MM.1S (cell line): ENCODE measurements around the gene CNTNAP2.
"Not testable (repeated sequence)": the region's sequence is repeated elsewhere in the genome, so short reads cannot be mapped to it uniquely, and the experiment has no call there.

ENCODE experiments used
- DNase-seq: peaks from one replicate; pipeline ENCODE4 v3.0.0-alpha.2; 2015
- H2AFZ ChIP-seq: fragments of 300-600 bp; sonication (generic); 2 replicates; pipeline ENCODE4 v1.6.0; 2016; ENCODE audit warnings: antibody characterized with exemption, low read length
- H3F3A ChIP-seq: fragments of 300-600 bp; sonication (generic); 2 replicates; pipeline ENCODE4 v1.6.1; 2016; ENCODE audit warnings: mild to moderate bottlenecking, antibody characterized with exemption, low read length, moderate library complexity, mixed read lengths; ENCODE audit not compliant: insufficient read depth
- H3K27ac ChIP-seq: fragments of 300-600 bp; sonication (generic); 2 replicates; pipeline ENCODE4 v1.5.1; 2016; ENCODE audit warnings: mild to moderate bottlenecking, low read length
- H3K27me3 ChIP-seq: fragments of 300-600 bp; sonication (generic); replicated peaks from 2 replicates; pipeline ENCODE4 v1.6.0; 2016; ENCODE audit warnings: low read length; ENCODE audit not compliant: insufficient read depth
- H3K36me3 ChIP-seq: fragments of 300-600 bp; sonication (generic); replicated peaks from 2 replicates; pipeline ENCODE4 v1.6.1; 2016; ENCODE audit warnings: mild to moderate bottlenecking, low read length, mixed read lengths; ENCODE audit not compliant: insufficient read depth
- H3K4me1 ChIP-seq: fragments of 300-600 bp; sonication (generic); 2 replicates; pipeline ENCODE4 v1.6.1; 2016; ENCODE audit warnings: low read length, mixed read lengths
- H3K4me2 ChIP-seq: fragments of 300-600 bp; sonication (generic); 2 replicates; pipeline ENCODE4 v1.6.0; 2016; ENCODE audit warnings: low read depth, low read length
- H3K4me3 ChIP-seq: fragments of 300-600 bp; sonication (generic); 2 replicates; pipeline ENCODE4 v1.5.1; 2016; ENCODE audit warnings: low read length, mixed read lengths
- H3K79me2 ChIP-seq: fragments of 300-600 bp; sonication (generic); 2 replicates; pipeline ENCODE4 v1.6.1; 2016; ENCODE audit warnings: mixed run types, low read length, mixed read lengths
- H3K9ac ChIP-seq: fragments of 300-600 bp; sonication (generic); 2 replicates; pipeline ENCODE4 v1.6.1; 2016; ENCODE audit warnings: low read length, mixed read lengths
- H3K9me2 ChIP-seq: fragments of 300-600 bp; sonication (generic); replicated peaks from 2 replicates; pipeline ENCODE4 v1.6.1; 2016; ENCODE audit warnings: mild to moderate bottlenecking, low read length, mixed read lengths; ENCODE audit not compliant: insufficient read depth
- H3K9me3 ChIP-seq: fragments of 300-600 bp; sonication (generic); replicated peaks from 2 replicates; pipeline ENCODE4 v1.6.1; 2016; ENCODE audit warnings: mild to moderate bottlenecking, low read length, mixed read lengths; ENCODE audit not compliant: insufficient read depth
- H4K20me1 ChIP-seq: fragments of 300-600 bp; sonication (generic); 2 replicates; pipeline ENCODE4 v1.6.1; 2016; ENCODE audit warnings: mild to moderate bottlenecking, low read length, moderate library complexity, mixed read lengths; ENCODE audit not compliant: insufficient read depth
- EZH2 ChIP-seq: fragments of 300-600 bp; sonication (generic); optimal IDR thresholded peaks from 2 replicates; pipeline ENCODE3; 2017; ENCODE audit warnings: low read depth, mild to moderate bottlenecking, antibody characterized with exemption, low read length, mixed read lengths
- EZH2phosphoT487 ChIP-seq: fragments of 300-600 bp; sonication (generic); IDR thresholded peaks from 2 replicates; pipeline ENCODE4 v1.6.1; 2018; ENCODE audit warnings: antibody characterized with exemption, low read length
- TF ChIP-seq, protein P1 (sequence below): fragments of 300-600 bp; sonication (generic); IDR thresholded peaks from 2 replicates; pipeline ENCODE4 v1.5.1; 2016; ENCODE audit warnings: antibody characterized with exemption, low read length, mixed read lengths

The CNTNAP2 gene

DNA sequence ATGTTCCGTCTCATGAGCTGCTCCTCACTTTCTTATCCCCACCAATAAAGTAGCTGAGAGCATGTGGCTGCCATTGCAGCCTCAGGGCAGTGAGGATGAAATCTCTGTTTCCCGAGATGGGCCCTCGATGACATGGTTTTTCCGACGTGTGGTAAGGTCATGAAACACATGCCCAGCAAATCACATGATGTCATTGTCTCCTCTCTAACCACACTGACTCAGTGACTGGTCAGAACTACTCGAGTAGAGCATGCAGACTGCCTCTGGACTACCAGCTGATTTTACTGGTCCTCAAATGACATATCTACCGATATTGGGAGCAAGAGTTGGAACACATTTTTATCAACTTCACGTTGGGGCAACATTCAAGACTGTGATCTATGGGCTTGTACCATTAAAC lies 786.1 kb downstream of the CNTNAP2 start:
- Histone ChIP-seq H3K79me2 (no peaks in the 10 kb centered on the region), H3K27me3 (no peaks in the 10 kb centered on the region), H3K4me2 (no peak overlapping the region), H3K9me2 (no peaks in the 10 kb centered on the region), H3F3A (no peaks in the 10 kb centered on the region), H4K20me1 (no peaks in the 10 kb centered on the region), H3K9ac (no peak overlapping the region), H3K4me1 (no peaks in the 10 kb centered on the region), H3K27ac (no peak overlapping the region), H3K36me3 (no peaks in the 10 kb centered on the region), H2AFZ (no peak overlapping the region), H3K9me3 (no peaks in the 10 kb centered on the region), H3K4me3 (no peak overlapping the region)
- DNase-seq: no peak
- TF ChIP-seq EZH2phosphoT487 (no peak), EZH2 (no peak)
- TF ChIP-seq, protein P1, sequence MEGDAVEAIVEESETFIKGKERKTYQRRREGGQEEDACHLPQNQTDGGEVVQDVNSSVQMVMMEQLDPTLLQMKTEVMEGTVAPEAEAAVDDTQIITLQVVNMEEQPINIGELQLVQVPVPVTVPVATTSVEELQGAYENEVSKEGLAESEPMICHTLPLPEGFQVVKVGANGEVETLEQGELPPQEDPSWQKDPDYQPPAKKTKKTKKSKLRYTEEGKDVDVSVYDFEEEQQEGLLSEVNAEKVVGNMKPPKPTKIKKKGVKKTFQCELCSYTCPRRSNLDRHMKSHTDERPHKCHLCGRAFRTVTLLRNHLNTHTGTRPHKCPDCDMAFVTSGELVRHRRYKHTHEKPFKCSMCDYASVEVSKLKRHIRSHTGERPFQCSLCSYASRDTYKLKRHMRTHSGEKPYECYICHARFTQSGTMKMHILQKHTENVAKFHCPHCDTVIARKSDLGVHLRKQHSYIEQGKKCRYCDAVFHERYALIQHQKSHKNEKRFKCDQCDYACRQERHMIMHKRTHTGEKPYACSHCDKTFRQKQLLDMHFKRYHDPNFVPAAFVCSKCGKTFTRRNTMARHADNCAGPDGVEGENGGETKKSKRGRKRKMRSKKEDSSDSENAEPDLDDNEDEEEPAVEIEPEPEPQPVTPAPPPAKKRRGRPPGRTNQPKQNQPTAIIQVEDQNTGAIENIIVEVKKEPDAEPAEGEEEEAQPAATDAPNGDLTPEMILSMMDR: no peak

DNA sequence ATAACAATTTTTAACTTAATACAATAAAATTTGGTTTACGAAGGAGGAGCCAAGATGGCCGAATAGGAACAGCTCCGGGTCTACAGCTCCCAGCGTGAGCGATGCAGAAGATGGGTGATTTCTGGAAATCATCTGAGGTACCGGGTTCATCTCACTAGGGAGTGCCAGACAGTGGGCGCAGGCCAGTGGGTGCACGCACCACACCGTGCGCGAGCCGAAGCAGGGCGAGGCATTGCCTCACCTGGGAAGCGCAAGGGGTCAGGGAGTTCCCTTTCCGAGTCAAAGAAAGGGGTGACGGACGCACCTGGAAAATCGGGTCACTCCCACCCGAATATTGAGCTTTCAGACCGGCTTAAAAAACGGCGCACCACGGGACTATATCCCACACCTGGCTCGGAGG lies 789.1 kb downstream of the CNTNAP2 start:
- not testable (repeated sequence) for H3K27ac ChIP-seq, H3K27me3 ChIP-seq, H2AFZ ChIP-seq, H3F3A ChIP-seq, H4K20me1 ChIP-seq, H3K79me2 ChIP-seq, H3K9me3 ChIP-seq, H3K4me2 ChIP-seq, H3K4me1 ChIP-seq, H3K9ac ChIP-seq, H3K9me2 ChIP-seq, H3K4me3 ChIP-seq, DNase-seq, H3K36me3 ChIP-seq

DNA sequence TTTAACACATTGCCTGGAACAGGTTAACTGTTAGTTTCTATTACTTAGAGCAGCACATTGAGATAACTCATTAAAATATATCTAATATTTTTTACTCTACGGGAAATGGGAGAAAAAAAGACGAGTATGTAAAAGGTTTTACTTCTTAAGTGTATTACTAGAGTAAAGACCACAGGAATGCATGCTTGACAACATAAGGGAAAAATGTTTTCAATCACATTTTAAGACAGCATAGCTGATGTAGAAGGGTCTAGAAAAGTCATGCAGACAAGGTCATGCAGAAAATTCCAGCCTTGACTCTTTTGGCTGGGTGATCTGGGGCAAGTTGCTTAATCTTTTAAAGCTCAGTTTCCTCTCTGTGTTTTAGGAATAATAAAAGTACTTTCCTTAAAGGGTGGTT lies 806.2 kb downstream of the CNTNAP2 start:
- DNase-seq: no peak
- no peaks in the 10 kb centered on the region for H3K79me2 ChIP-seq
- H3K9me2 ChIP-seq: no peaks in the 10 kb centered on the region
- no peaks in the 10 kb centered on the region for H3F3A ChIP-seq
- H3K4me2 ChIP-seq: no peak overlapping the region
- no peaks in the 10 kb centered on the region for H4K20me1 ChIP-seq
- H2AFZ ChIP-seq: no peak overlapping the region
- TF ChIP-seq EZH2 (no peak), EZH2phosphoT487 (no peak)
- TF ChIP-seq, protein P1: no peak
- no peak overlapping the region for H3K9ac ChIP-seq
- H3K4me1 ChIP-seq: 0 out of 2 replicates have a peak, but pooled peaks cover 4% of the 10 kb centered on the region
- no peaks in the 10 kb centered on the region for H3K9me3 ChIP-seq
- no peaks in the 10 kb centered on the region for H3K36me3 ChIP-seq
- no peak overlapping the region for H3K27ac ChIP-seq
- H3K27me3 ChIP-seq: no peaks in the 10 kb centered on the region
- no peak overlapping the region for H3K4me3 ChIP-seq

DNA sequence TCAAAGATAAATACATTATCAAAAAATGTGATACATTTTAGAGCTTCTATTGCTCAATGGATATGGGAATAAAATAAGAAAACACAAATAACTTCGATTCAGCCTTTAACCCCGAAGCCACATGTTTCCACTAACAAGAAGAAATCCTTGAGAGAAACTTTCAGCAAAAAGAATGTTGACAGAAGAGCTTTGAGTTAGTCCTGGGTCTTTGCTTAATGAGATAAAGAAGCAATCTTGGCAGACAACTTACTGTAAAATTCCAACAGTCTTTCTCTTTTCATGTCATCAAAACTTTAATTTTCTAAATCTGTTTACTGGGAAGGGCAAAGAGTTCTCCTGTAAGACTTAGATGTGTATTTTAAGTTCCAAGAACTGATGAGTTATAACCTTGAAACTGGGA lies 810.2 kb downstream of the CNTNAP2 start:
- H3K79me2 ChIP-seq: no peaks in the 10 kb centered on the region
- TF ChIP-seq, protein P1: no peak
- TF ChIP-seq EZH2 (no peak), EZH2phosphoT487 (no peak)
- no peak overlapping the region for H3K4me3 ChIP-seq

More for the DNA sequence above, 810.2 kb downstream of the CNTNAP2 start:
- H3K27ac ChIP-seq: no peak overlapping the region
- no peaks in the 10 kb centered on the region for H3K36me3 ChIP-seq
- no peak overlapping the region for H3K4me2 ChIP-seq
- H3K9ac ChIP-seq: no peak overlapping the region
- 0 out of 2 replicates have a peak, but pooled peaks cover 4% of the 10 kb centered on the region for H3K4me1 ChIP-seq
- H2AFZ ChIP-seq: no peak overlapping the region
- DNase-seq: no peak
- H4K20me1 ChIP-seq: no peaks in the 10 kb centered on the region
- no peaks in the 10 kb centered on the region for H3K9me3 ChIP-seq
- no peaks in the 10 kb centered on the region for H3K27me3 ChIP-seq
- H3F3A ChIP-seq: no peaks in the 10 kb centered on the region
- no peaks in the 10 kb centered on the region for H3K9me2 ChIP-seq
